DOHH2 (cell line): ENCODE measurements around the gene DSE.
"Not testable (repeated sequence)": the region's sequence is repeated elsewhere in the genome, so short reads cannot be mapped to it uniquely, and the experiment has no call there.

Experiments
- H3F3A ChIP-seq: fragments of 200-600 bp; sonication (generic), shearing (Covaris generic); 2 replicates; pipeline ENCODE4 v1.6.0; 2016; ENCODE audit warnings: antibody characterized with exemption, mild to moderate bottlenecking; ENCODE audit not compliant: control insufficient read depth, insufficient read depth
- H3K27ac ChIP-seq: fragments of 200-600 bp; sonication (generic); 2 replicates; pipeline ENCODE4 v1.5.1; 2014; ENCODE audit warnings: low read depth, mild to moderate bottlenecking, low read length, moderate library complexity
- H3K27me3 ChIP-seq: fragments of 200-600 bp; sonication (generic); 2 replicates; pipeline ENCODE4 v1.6.1; 2014; ENCODE audit warnings: mild to moderate bottlenecking, low read length, mixed read lengths; ENCODE audit not compliant: control insufficient read depth
- H3K36me3 ChIP-seq: fragments of 200-600 bp; sonication (generic); 2 replicates; pipeline ENCODE4 v1.6.1; 2014; ENCODE audit warnings: mild to moderate bottlenecking, low read length, moderate library complexity, mixed read lengths; ENCODE audit not compliant: control insufficient read depth
- H3K4me1 ChIP-seq: fragments of 200-600 bp; sonication (generic); 2 replicates; pipeline ENCODE4 v1.6.1; 2014; ENCODE audit warnings: mild to moderate bottlenecking, low read length, mixed read lengths; ENCODE audit not compliant: control insufficient read depth
- H3K4me2 ChIP-seq: fragments of 200-600 bp; sonication (generic); 2 replicates; pipeline ENCODE4 v1.6.0; 2014; ENCODE audit warnings: mild to moderate bottlenecking, low read length, moderate library complexity
- H3K4me3 ChIP-seq: fragments of 200-600 bp; sonication (generic); 2 replicates; pipeline ENCODE4 v1.5.1; 2014; ENCODE audit warnings: mild to moderate bottlenecking, low read length, mixed read lengths
- H3K79me2 ChIP-seq: fragments of 200-600 bp; sonication (generic); 2 replicates; pipeline ENCODE4 v1.6.1; 2014; ENCODE audit warnings: mild to moderate bottlenecking, low read length, mixed read lengths; ENCODE audit not compliant: control insufficient read depth
- H3K9me2 ChIP-seq: fragments of 200-600 bp; sonication (generic); replicated peaks from 2 replicates; pipeline ENCODE4 v1.6.1; 2014; ENCODE audit warnings: mild to moderate bottlenecking, low read length, mixed read lengths; ENCODE audit not compliant: control insufficient read depth
- H3K9me3 ChIP-seq: fragments of 200-600 bp; sonication (generic); 2 replicates; pipeline ENCODE4 v1.6.1; 2014; ENCODE audit warnings: antibody characterized with exemption, low read length, mixed read lengths; ENCODE audit not compliant: control insufficient read depth, insufficient read depth
- H4K20me1 ChIP-seq: fragments of 200-600 bp; sonication (generic); 2 replicates; pipeline ENCODE4 v1.6.0; 2014; ENCODE audit warnings: low read depth, mild to moderate bottlenecking, antibody characterized with exemption, low read length, moderate library complexity; ENCODE audit not compliant: control insufficient read depth, insufficient read depth
- EZH2phosphoT487 ChIP-seq: fragments of 200-600 bp; sonication (generic); IDR thresholded peaks from 2 replicates; pipeline ENCODE4 v1.6.1; 2017; ENCODE audit warnings: borderline replicate concordance, mild to moderate bottlenecking, antibody characterized with exemption, low read length, moderate library complexity, mixed read lengths
- TF ChIP-seq, protein P1 (sequence below): fragments of 200-600 bp; sonication (generic); IDR thresholded peaks from one replicate; pipeline ENCODE4 v1.5.1; 2014; ENCODE audit warnings: antibody characterized with exemption, mild to moderate bottlenecking, low read depth, low read length; ENCODE audit not compliant: poor library complexity, severe bottlenecking

The DSE gene

DNA sequence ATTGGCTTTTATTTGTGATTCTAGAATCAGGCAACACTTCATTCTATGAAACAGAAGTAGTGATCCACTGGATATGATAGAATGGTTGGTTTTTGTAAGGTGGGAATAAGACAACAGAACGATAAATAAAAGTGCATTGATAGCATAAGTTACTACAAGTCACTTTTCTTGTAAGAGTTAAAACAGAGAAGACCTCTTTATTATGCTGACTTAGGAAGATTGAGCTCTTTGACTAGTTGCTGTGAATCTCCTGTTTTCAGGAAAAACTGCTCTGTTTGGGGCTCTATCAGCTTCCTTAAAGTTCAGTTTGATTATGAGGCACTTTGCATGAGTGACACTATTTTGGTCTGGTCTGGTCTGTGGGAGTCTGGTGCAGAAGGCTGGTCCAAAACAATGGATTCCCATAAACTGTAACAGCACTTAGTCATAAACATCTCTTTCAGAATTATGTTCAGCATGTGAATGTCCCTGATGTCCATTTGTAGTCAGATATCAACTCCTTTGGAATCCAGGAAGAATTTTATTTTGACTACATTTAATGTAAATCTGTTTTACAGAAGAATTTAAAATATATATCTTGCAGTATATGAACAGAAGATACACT, 35.0 kb upstream of the DSE start:
- Histone ChIP-seq H3F3A (no peaks in the 10 kb centered on the region), H3K9me3 (no peaks in the 10 kb centered on the region), H3K36me3 (no peaks in the 10 kb centered on the region), H3K9me2 (no peaks in the 10 kb centered on the region), H3K4me1 (no peaks in the 10 kb centered on the region), H3K79me2 (no peaks in the 10 kb centered on the region), H3K27me3 (no peaks in the 10 kb centered on the region), H3K4me2 (no peak overlapping the region), H3K27ac (no peak overlapping the region), H3K4me3 (no peak overlapping the region), H4K20me1 (no peaks in the 10 kb centered on the region)
- no peak for TF ChIP-seq EZH2phosphoT487
- TF ChIP-seq, protein P1, sequence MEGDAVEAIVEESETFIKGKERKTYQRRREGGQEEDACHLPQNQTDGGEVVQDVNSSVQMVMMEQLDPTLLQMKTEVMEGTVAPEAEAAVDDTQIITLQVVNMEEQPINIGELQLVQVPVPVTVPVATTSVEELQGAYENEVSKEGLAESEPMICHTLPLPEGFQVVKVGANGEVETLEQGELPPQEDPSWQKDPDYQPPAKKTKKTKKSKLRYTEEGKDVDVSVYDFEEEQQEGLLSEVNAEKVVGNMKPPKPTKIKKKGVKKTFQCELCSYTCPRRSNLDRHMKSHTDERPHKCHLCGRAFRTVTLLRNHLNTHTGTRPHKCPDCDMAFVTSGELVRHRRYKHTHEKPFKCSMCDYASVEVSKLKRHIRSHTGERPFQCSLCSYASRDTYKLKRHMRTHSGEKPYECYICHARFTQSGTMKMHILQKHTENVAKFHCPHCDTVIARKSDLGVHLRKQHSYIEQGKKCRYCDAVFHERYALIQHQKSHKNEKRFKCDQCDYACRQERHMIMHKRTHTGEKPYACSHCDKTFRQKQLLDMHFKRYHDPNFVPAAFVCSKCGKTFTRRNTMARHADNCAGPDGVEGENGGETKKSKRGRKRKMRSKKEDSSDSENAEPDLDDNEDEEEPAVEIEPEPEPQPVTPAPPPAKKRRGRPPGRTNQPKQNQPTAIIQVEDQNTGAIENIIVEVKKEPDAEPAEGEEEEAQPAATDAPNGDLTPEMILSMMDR, result no peak

DNA sequence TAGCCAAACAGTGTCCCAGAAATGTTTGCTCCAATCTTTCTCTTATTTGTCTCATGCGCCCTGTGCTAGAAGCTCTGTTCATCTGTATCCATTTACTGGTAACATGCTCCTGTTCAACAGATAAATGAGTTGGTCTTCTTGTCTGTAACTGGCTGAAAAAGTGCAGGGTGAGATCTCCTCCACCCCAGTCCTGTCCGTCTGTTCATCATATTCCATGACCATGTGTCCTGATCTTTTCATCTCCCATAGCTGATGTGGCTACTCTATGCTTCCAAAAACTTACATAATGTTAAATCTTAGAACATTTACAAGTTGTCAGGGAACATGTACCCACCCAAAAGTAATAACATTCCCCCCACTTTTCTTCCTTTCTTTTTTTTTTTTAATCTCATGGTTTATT, 31.8 kb upstream of the DSE start:
- Histone ChIP-seq H3K9me3 (no peaks in the 10 kb centered on the region), H3K27me3 (no peaks in the 10 kb centered on the region), H3K4me1 (no peaks in the 10 kb centered on the region), H3K9me2 (no peaks in the 10 kb centered on the region), H3K79me2 (no peaks in the 10 kb centered on the region), H3K4me3 (no peak overlapping the region), H3K4me2 (no peak overlapping the region), H3K36me3 (no peaks in the 10 kb centered on the region), H4K20me1 (no peaks in the 10 kb centered on the region), H3K27ac (no peak overlapping the region), H3F3A (no peaks in the 10 kb centered on the region)
- TF ChIP-seq EZH2phosphoT487, result no peak
- TF ChIP-seq, protein P1, result no peak

DNA sequence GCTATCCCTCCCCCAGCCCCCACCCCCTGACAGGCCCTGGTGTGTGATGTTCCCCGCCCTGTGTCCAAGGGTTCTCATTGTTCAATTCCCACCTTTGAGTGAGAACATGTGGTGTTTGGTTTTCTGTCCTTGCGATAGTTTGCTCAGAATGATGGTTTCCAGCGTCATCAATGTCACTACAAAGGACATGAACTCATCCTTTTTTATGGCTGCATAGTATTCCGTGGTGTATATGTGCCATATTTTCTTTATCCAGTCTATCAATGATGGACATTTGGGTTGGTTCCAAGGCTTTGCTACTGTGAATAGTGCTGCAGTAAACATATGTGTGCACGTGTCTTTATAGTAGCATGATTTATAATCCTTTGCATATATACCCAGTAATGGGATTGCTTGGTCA, 30.1 kb upstream of the DSE start:
- not testable (repeated sequence) for H4K20me1 ChIP-seq, H3F3A ChIP-seq, H3K27ac ChIP-seq, H3K4me3 ChIP-seq, H3K4me1 ChIP-seq, H3K27me3 ChIP-seq, H3K9me2 ChIP-seq, H3K79me2 ChIP-seq, H3K4me2 ChIP-seq, H3K9me3 ChIP-seq, H3K36me3 ChIP-seq

DNA sequence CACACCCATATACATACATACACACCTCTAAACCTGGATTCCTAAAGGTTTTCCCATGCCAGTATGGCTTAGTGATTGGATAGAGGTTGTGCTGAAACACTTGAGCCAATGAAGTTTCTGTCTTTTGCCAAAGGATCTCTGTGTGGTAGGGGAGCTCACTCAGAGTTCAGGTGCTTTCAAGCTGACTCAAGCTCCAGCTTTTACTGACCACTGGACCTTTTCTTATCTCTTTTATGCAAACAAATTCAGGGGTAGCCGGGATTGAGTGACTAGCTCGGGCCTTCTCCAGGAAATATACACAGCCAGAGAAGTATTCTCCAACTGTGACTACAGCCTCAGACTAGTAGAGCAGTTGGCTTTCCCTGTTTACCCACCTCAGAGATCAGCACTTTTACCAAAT, 21.5 kb upstream of the DSE start:
- Histone ChIP-seq H3K9me2 (no peaks in the 10 kb centered on the region), H3K27me3 (no peaks in the 10 kb centered on the region), H3K9me3 (no peaks in the 10 kb centered on the region), H3K27ac (no peak overlapping the region), H3K4me1 (no peaks in the 10 kb centered on the region), H3K36me3 (no peaks in the 10 kb centered on the region), H4K20me1 (no peaks in the 10 kb centered on the region), H3K79me2 (no peaks in the 10 kb centered on the region), H3K4me3 (no peak overlapping the region), H3F3A (no peaks in the 10 kb centered on the region), H3K4me2 (no peak overlapping the region)
- TF ChIP-seq EZH2phosphoT487, result no peak
- TF ChIP-seq, protein P1, result no peak
